GM19467 (cell line): Measurements from ENCODE around the gene MED25.
A peak's percentile ranks its signal among the peaks of the same experiment; 100 is the strongest.

ENCODE experiments used
- ATAC-seq: cut with Tn5 transposase; IDR thresholded peaks from one replicate; pipeline ENCODE4 v1.9.1; 2021; ENCODE audit warnings: mild to moderate bottlenecking, moderate library complexity; ENCODE audit not compliant: unreplicated experiment

MED25 gene

GRCh38 chr19:49871349-49871985 lies 53.4 kb downstream of the MED25 start:
- no peak for ATAC-seq

DNA sequence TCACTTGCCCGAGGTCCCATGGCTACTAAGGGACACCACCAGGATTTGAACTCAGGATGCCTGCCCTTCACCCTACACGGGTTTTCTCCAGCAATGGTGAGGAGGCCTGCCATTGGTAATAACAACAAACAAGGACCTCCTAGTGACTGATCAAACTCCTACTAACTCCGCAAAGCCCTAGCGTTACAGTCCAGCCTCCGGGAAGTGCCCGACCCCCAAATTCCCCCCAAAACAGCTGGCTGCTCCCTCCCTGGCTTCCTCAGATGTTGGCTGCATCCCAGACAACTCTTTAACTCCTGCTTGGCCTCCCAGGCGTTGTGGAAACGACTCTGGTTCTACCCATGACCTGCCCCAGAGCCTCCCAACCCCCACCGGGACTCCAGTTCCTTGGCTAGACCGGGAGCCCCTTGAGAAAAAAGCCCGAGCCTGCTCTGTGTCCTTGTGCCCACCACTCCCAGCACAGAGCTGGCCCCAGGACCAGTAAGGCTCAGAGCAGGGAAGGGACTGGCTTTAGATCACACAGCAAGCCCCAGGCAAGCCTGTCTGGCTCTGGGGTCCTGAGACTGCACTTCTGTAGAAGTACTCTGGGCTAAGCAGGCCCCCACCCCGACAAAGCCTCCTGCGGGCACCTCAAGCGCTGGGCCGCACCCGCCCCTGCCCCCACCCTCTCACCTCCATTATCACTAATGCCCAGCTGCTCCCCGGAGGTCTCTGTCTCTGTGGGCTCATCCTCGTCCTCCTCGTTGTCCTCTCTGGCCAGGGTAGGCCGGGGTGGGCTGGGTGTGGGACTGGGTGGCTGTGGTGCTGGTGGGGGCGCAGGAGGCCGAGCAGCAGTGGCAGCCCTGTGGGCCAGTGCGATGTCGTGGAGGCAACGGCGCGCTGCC lies 54.4 kb downstream of the MED25 start:
- no peak for ATAC-seq

DNA sequence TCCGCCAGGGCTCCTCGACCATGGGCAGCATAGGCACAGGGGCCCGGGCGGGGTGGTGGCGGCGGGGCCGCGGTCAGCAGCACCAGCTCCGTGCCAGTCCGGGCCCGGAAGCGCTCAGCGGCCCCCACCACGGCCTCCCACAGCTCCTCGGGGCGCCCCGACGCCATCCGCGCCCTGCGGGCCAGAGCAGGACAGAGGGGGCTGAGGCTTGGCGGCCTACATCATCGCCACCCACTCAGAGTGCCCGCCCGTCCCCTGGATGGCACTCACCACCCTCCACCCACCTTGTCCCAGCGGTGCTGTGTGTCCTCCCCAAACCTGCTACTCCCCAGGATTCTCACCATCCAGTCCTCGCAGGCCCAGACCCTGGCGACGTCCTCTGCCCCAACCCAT lies 55.0 kb downstream of the MED25 start:
- no peak for ATAC-seq

- no peak for ATAC-seq
Observed at GRCh38 chr19:49873834-49874233, 55.7 kb downstream of the MED25 start.

- ATAC-seq = no peak
Observed at GRCh38 chr19:49874503-49875157, 56.5 kb downstream of the MED25 start.

DNA sequence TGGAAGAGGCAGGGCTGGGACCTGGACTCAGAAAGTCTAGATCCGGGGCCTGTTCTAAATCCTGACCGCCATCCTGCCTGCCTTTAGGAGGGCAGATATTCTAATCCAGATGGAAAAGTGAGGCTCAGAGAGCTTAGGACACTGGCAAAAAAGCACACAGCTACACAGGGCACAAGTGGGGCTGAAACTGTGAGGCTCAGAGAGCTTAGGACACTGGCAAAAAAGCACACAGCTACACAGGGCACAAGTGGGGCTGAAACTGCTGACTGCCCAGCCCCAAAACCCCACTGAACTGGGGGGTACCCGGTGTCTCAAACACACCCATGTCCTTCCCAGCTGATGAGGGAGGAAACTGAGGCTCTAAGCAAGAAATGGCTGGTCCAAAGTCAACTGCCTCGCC lies 57.1 kb downstream of the MED25 start:
- ATAC-seq = no peak

GRCh38 chr19:49875857-49876421 lies 57.9 kb downstream of the MED25 start:
- ATAC-seq = no peak

- ATAC-seq = peak; percentile 40
Observed at GRCh38 chr19:49876422-49877019, 58.4 kb downstream of the MED25 start.

- ATAC-seq = peak; percentile 47
Observed at GRCh38 chr19:49877020-49877878, 59.2 kb downstream of the MED25 start, which contains the start of the genes AKT1S1 and TBC1D17. Gene AKT1S1, minus strand, starts transcription at chr19:49877355. Its CDS starts 4,060 bp downstream, at chr19:49873295. Gene TBC1D17, plus strand, starts transcription at chr19:49877702. Its CDS starts 22 bp downstream, at chr19:49877724.

DNA sequence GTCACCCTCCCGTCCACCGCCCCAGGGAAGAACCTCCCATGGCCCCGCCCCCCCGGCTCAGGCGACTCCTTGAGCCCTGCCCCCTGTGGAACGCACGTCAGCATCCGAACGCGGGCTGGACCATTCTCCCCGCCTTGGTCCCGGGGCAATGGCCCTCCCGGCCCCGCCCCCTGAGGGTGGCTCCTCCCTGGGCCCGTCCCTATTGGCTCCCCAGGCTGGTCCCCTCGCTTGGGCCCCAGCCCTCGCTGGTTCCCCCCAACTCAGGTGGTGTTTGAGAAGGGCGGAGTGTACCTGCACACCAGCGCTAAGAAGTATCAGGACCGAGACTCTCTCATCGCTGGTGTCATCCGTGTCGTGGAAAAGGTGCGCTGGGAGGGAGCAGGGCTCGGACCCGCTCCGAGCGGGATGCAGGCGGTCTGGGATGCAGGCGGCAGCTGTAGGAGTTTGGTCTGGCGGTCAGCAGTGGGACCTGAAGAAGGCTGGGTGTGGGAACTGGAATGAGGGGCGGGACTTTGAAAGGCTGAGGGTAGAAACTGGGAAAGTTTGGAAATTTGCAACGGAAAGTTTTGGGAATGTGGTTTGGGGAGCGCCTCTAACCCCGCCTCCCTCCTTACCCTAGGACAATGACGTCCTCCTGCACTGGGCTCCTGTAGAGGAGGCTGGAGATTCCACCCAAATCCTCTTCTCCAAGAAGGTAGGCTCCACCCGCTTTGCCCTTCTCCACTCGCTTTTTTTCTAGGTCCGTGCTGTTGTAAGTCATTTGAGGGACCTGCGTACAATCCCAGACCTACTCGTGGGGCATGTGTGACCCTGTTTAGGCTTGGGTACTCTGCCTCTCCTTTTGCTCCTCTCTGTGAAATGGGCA lies 60.0 kb downstream of the MED25 start:
- ATAC-seq = peak; percentile 37

DNA sequence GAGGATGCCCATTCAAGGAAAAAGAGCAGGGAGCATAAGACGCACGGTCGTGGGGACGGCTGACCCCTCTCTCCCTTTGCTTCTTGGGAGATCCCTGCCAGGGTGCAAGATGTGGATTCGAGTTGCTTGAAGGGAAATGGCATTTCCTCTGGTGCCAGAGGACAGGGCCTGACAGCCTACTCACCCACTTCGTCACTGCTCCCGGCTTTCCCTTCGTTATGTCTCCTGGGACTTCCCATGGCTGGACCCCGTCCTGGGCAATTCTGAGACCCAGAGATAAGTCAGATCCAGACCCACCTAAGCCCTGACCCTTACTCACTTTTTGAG lies 60.6 kb downstream of the MED25 start:
- no peak for ATAC-seq

DNA sequence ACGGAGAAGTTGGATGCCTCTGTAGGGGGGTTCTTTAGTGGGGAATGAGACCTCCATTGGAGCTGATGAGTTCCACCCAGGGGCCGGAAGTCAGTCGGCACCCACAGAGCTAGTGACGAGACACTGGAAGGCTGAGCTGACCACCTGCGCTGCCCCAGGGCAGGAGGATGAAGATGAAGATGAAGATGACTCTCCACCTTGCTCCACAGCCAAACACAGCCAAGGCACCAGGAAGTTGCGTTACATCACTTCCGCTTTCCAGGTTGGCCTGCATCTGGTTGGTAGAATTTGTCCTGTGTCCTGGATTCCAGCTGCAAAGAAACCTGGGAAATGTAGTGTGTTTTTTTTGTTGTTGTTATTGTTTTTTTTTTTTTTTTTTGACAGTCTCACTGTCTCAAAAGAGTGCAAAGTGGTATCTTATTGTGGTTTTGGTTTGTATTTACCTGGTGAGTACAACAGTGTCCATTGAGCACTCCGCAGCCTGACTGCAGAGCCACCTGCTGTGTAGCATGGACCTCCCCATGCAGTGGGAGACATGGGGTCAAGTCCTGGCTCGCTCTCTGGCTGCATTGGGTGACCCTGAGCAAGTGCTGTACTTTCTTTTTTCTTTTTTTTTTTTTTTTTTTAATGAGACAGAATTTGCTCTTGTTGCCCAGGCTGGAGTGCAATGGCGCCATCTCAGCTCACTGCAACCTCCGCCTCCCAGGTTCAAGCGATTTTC lies 61.3 kb downstream of the MED25 start:
- no peak for ATAC-seq

- ATAC-seq = no peak
Observed at GRCh38 chr19:49880162-49880869, 62.2 kb downstream of the MED25 start.

GRCh38 chr19:49881186-49881585 lies 63.1 kb downstream of the MED25 start:
- ATAC-seq = no peak

DNA sequence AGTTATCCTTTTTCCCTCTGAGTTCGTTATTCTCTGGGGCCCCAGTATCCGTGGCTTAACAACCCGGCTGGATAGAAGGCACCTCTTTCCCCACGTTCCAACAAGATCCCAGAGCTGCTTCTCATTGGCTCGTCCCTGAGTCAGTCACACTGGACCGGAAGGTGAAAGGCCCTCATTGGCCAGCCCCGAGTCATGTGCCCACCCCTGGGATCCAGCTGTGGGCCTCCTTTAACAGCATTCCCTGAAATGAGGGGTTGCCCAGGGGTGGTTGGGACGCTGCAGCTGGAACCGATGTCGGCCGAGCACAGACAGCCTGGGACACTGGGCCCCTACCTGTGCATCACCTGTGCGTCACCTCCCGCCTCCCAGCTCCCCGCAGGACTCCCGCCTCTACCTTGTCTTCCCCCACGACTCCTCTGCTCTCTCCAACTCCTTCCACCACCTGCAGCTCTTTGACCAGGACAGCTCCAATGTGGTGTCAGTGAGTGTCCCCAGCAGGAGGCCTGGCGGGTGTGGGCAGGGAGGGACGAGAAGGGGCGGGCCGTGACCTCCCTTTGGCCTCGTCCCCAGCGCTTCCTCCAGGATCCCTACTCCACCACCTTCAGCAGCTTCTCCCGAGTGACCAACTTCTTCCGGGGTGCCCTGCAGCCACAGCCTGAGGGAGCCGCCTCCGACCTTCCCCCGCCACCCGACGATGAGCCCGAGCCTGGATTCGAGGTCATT lies 63.7 kb downstream of the MED25 start:
- ATAC-seq = no peak

GRCh38 chr19:49882643-49883042 lies 64.6 kb downstream of the MED25 start:
- no peak for ATAC-seq

- ATAC-seq = no peak
Observed at GRCh38 chr19:49883094-49883493, 65.0 kb downstream of the MED25 start.
